ENCODE data around the gene FBN1.

FBN1 gene

DNA sequence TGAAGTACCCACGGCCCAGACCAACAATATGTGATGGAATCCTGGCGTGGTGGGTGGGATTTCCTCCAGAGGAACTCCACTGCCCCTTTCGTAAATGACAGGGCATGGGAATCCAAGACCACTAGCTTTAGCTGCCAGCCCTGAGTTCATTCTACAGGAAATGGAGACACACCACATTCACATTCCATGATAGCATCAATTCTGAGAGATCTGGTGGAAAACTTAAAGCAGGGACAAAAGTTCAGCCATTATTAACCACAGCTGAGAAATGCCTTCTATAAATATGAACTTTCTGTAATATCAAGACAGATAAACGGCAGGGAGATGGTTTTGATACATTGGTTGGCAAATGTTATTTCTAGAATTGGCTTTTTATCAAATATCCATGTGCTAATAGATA is 98.2 kb downstream of the FBN1 start:
- DNase-seq, result no peak

DNA sequence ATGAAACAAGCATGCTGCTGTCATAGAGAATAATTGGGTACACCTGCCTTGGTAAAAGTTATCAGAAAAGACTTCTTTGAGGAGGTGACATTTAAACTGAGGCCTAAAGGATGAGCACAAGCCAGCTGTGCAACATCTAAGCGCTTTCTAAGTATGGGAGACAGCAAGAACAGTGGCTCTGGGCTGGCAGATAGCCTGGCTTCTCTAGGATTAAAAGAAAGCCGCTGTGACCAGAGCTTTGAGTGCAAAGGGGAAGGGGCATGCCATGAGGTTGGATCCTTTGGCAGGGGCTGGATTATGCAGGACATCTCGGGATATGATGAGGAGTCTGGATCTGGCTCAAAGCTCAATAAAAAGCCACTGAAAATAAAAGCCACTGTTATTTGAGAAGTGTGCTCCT is 99.2 kb downstream of the FBN1 start:
- no peak for DNase-seq

DNA sequence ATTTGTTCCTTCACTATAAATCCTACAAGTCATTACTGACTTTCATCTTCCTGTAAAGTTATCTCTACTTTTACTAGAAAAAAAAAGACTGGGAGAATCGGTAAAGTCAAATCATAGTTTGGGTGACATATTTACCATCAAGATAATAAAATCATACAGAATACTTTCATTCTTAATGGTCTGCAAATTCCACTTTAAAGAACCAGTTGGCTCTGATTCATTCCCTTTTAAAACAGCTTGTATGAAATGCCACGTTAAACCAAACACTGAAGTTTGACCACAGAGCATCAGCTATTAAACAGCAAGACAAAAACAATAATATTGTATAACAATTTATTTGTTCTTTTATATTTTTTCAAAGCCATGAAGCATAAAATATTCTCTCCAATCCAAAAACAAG is 100.7 kb downstream of the FBN1 start:
- no peak for DNase-seq

DNA sequence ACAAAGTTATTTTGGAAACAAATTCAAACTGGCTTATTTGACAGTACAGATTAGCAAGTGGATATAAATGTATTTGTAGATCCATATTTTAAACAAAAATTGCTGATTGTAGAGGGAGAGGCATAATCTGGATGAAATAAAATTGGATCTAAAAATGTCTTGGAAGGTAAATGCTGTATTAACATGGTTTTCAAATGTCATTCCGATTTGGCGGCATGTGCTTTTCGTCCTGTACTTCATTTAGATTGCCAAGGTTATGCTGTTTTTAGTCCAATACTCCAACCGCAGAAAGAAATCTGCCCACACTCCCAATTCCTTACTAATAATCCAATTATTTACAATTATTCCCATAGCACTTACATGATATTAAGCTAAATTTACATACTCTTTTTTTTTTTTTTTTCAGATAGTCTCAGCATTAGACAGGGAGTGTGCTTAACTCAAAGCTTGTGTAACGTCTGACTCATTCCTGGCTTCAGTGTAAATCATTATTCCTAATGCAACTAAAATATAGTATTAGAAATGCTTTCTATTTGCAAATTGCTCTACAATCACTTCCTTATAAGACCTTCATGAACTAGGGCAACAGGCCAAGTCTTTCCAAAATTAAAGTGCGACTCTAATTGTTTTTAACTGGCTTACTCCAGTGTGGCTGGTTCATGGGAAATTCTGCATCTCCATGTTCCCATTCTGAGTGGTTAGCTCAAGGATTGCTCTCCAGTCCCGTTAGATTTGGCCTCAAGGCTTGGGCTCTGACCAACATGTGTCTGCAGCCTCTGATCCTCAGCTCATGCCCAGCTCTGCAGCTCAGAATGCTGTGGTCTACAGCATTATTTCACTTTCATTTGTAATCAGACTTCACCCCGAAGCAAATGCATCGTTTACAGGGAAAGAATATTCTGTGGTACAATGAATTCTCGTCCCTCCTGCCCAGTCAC is 103.9 kb downstream of the FBN1 start:
- DNase-seq, result no peak

DNA sequence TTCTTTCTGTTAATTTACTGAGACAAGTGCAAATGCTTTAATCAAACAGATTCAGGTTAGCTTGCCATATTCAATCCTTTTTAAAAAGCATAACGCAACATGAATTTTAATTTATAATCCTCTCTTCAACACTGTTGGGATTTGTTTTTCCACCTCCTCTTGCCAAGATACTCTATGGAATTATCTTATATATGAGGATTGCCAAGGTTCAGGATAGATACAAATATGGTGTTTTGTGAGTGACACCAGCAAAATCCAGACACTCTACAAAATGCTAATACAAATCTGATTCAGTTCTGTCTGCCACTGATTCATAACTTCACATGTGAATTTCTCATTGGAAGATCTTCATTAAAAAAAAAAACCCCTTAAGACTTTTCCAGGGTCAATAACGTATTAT is 104.8 kb downstream of the FBN1 start:
- no peak for DNase-seq

DNA sequence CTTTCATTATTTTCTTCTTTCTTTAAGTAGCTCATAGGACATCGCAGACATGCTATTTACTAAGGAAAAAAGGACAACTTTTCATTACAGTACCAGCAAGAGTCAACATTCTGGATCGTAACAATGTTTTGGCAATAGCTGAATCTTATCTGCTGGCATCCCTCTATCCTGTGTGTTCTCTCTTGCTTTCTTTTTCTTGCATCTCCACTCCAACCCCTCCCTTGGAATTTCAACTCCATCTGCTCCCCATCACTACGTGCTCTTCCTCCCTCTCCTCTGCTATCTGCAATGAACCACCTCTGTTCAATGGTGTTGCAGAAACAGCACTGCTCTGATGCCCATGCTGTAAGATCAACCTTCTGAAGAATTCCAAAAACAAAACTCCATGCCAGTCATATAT is 106.6 kb downstream of the FBN1 start:
- no peak for DNase-seq

DNA sequence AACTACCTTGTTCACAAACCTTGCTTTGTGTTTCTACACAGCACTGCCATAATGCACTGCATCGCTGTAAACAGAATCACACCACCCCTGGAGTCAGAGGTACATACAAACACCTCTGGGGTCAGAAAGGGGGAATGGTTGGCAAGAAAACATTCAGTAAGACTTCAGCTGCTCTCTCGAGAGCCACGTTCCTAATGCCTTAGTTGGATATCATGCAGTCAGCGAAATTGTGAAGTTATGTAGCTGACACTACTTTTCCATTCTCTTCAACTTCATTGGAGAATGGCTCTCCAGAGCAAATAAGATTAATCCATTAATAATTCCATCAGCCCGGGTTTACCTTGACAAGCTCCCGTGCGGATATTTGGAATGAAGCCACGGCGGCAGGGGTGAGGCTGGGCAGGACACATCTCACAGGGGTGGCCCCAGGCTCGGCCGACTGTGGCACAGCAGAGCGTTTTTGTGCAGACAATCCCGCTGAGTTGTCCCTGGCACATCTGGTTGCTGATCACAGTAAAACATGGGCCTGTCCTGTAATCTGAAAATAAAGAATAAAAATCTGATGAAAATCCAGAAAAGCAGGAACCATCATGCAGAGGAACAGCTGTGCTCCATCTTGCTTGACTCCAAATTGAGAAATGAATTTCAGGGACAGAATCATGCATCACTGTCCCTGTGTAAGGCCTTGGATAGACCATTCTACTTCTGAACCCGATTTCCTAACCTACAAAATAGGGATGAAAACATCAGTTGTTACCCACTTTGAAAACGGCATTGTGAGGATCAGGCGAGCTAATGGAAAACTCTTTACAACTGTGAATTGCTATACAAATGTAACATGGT is 108.0 kb downstream of the FBN1 start:
- DNase-seq, result no peak

DNA sequence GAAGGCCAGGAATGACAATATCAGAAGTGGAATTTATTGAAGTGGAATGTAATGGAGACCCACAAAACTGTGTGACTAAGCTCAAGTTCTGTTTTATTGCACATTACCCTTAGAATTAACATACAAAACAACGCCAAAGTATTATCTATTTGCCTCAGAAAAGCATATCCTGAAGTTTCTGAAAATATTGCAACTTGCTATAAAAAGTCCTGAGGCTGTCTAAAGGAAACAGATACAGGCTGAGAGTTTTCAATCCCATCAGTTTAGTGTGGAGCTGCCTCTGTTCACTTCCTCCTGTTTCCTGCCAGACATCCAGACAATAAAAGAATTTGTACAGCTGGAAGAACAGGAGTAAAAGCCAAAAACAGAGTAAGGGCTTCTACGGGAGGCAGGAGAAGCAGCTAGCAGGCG is 108.8 kb downstream of the FBN1 start:
- DNase-seq, result no peak

DNA sequence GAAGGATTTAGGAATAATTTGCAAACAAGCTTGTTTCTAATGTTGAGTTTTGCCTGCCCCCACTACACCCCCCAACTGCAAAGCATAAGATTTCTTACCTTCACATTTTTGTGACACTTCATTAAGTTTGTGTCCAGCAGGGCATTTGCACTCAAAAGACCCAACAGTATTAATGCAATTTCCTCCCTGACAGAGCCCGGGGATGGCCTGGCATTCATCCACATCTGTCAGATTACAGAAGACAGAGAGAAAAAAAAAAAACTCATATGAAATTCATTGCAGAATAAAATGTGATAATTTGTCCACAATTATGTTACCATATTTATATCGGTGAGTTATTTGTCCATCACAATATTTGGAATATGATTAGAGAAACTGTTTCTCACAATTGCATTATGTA is 111.5 kb downstream of the FBN1 start:
- DNase-seq, result no peak

DNA sequence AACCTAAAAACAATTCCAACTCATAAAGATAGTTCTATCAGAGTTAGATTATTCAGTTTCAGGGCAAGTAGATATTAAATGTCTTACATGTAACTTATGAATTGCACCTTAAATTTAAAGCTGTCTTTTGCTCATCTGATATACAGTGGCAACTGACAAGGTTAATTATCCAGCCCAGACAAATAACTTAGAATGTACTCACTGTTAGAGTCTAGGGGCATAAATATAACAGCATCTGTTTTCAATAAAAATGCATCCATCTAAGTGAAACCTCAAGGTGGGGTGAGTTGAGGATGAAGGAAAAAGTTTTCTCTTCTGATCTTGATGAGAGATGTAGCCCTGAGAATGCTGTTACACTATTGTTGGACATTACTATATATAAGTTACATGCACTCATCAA is 112.6 kb downstream of the FBN1 start:
- no peak for DNase-seq

DNA sequence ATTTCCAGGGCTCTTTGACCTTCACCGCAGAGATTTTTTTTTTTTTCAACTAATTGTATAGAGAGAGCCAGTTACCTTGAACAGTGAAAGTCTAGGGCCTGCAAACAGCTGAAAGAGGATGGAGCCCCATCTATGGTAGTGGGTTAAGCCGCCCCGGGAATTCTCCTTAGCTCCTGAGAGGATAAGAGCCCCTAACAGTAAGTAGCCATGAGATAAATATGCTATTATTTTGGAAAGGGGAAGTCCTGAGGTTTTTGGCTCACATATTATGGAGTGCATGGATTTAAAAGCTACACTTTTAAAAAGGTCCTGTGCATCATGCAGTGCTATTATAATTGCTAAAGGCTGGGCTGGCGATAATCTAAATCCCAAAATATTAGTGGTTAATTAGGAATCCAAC is 115.0 kb downstream of the FBN1 start:
- no peak for DNase-seq

DNA sequence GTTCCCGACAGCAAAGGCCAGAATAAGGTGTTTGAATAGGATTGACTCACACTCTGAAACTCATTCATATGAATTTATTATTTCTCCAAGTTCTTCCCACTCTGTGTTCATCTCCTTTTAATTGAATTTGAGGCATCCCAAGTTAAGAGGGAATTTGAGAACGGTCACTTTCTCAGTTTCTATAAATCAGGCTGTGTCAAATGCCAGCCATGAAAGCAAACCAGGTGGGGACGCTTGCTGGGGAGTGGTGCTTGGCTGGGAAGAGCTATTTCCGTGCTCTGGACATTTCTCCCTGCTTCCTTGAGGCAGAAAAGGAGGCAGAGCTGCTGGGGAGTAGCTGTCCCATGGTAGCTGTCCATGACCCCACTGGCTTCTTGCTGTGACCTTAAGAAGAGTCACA is 116.6 kb downstream of the FBN1 start:
- no peak for DNase-seq

DNA sequence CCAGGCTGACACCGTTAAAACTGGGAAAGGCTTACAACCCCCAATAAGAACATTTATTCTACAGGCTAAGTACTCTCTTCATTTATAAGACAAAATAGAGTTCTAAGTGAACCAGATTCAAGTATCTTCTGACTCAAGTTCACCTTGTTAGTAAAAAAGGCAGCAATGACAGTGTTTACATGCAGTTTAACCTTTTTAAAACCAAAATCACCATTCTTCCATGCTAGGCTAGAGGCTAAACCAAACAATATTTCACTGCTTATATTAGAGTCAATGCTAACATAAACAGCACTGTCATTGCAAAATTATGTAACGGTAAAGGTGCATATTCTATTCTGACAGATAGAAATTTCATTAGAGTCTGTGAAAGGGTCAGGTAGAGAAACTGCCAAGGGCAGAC is 118.0 kb downstream of the FBN1 start:
- DNase-seq, result no peak

DNA sequence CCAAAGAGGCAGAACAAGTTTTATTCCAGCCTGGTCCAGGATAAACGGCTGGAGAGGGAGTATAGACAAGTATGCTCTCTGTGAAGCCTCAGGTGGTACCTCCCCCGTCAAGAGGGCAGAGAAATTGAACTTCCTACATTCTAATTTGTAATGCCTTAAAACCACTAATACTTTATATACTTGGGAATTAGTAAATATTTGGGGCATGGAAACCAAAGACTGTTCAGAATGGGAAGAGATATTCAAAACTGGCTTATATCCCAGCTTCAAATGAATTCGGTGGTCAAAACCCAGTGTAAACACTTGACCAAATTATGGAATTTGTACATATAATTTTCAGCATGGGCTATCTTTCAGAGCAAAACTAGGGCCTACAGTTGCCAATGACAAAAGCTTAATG is 122.6 kb downstream of the FBN1 start:
- DNase-seq, result no peak

DNA sequence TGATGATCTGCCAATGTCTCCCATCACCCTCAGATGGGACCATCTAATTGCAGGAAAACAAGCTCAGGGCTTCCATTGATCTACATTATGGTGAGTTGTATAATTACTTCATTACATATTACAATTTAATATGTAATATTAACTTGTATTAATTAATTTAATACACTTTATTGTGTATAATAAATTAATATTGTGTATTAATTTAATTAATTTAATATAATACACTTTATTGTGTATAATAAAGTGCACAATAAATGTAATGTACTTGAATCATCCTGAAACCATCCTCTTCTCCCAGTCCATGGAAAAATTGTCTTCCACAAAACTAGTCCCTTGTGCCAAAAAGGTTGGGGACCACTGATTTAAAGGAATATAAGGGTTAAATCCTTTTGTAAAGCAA is 123.4 kb downstream of the FBN1 start:
- no peak for DNase-seq

DNA sequence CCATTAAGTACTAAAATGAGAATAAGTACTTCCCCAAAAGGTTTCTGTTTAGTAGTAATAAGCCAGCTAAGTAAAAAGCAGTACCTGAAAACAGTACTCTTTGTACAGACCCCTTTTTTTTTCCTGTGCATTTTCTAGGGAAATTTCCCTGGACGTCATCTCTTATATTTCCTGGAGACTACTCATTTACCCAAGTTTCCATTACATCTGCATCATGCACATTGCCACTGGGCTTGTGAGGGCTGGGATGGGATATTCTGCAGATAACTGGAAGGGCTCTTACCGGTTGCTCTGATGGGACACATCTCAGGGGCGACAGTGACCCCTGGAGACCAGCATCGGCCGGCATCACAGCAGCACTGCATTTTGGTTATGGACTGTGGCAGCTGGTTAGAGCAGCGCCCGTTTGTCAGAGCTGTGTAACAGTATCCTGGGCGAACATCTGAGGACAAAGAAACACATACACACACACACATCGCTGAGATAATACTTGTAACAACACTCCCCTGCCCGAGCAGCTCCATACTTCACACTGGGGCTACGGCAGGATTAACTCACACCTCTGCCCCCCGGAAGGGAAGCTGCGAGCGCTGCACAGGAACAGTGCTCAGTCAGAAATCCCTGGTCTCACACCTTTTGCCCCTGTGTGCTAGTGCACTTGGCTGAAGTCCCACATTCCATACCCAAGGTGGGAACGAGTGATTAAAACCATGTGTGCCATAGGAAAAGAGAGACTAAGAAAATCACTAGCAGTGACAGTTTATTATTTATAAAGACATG is 124.9 kb downstream of the FBN1 start:
- DNase-seq, result peak; percentile 70

DNA sequence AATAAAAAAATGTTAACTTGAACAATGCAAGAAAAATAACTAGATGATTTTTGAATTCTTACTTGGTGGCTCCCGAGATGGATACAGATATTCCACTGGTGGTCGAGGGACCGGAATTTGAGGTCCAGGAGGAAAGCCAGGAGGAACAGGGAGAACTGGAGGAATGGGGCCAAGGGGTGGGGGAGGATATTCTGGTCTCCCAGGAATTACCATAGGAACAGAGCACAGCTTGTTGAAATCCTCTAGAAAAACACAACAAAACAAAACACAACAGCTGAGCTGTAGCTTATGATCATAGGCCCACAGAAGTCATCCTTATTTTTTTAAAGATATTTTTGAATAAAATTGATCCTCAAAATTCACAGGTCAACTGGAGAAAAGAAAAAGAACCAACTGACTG is 129.4 kb downstream of the FBN1 start:
- DNase-seq, result no peak

DNA sequence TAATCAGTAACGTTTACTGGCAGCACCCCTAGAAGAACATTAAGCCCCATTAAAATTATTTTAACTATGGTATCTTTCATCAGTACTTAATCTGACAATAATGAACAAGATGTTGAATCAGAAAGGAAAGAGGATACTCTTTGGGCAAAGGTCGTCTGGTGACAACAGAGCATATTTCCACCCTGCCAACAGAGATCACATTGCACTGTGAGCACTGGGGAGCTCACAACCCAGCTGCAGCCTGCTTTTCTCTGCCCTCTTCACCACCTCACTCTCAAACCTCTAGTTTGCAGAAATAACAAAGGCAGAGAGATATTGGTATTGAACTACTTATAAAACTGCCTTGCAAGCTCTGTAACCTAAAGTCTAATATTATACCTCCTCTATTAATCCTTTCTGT is 130.0 kb downstream of the FBN1 start:
- no peak for DNase-seq

DNA sequence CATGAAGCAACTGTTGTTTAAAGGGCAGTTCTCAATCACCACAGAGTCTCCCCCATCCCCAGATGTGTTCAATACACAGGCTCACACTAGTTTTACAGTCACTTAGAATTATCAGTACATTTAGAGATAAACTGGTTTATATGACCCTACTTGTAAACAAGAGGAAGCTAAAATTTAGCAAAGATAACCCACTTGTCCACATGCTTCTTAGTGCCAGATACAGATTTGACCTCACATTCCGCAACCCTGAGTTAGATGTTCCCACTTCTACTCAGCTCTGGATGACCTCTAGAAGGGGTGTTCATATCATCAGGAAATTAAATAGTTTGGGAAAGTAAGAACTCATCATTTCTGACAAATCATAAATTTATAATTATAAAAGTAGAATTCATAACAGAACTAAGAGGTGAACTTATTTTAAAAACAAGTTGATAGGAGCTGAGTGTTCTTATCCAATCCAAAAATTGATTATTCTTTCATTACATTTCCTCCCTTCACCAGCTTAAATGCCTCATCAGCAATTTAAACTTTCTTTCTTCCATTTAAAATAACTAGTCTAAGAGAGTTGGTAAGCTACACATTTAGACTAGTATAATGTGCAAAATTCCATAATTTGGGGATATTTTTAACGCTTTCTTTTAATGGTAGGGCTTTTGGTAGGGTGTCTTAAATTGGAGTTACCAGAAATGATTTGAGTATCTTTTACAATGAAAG is 131.2 kb downstream of the FBN1 start:
- DNase-seq, result no peak

DNA sequence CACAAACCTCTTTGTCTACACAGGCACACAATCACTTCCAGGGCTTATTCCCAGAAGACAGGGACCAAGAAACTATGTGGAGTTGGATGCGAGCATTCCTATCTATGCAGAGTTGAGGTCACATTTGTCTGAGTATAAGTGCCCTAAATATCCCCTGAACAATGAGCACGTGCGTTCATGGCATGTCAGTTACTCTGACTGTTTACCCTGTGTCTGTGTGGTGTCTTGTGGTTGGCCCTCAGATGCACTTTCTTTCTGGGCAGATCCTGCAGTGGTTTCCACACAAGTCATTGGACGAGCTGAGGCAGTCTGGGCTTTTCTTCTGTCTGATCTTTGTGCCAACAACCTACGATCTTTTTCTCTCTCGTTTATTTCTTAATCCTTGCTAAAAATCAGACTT is 134.5 kb downstream of the FBN1 start:
- DNase-seq, result no peak

DNA sequence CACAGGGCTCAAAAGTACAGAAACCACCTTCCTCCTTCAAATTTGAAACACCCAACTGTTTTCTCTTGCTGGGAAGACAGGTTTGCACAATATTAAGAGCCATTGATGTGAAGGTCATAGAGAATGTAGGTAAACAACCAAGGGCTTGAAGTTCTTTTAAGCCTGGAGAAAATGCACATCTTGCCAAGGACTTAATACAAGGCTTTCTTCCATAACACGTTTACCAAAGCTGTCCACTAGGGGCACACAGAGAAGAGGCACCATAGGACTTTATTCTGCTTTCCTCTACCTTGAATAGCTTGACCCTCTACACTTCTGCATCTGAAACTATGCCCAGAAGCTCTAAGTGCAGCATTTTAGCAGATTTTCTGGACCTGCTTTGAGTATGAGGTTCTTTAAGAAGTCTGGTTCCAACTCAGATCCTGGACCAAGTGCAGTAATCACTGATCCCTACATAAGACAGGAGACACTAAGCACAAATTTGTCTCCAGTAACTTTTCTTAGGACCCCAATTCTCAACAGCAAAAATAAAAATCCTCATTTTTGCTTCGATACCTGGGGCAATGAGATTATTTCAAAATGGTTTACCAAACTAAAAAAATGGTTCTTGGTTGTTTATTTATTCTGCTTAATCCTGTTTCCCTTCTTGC is 138.0 kb downstream of the FBN1 start:
- DNase-seq, result no peak

DNA sequence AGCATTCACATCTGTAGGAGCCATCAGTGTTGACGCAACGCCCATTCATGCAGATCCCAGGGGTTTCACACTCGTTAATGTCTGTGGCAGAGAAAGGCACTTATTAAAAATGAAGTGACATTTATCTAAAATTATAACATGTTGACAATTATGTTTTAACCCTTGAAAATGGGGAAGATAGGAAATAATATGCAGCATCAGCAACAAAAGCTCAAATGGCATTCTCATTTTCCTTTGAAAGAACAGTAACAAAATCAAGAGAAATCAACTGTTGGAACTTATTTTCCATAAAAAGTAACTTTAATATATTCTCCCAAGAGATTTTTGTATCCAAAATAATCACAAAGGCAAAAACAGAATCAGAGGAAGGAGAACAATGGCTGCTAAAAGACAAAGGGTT is 140.4 kb downstream of the FBN1 start:
- no peak for DNase-seq
